ENCODE results near the gene C14orf119. TPM values are rescaled to one million over a fixed set of nuclear protein-coding genes. Genes with fewer than 3 reads are reported as not detected.

C14orf119 gene
- total RNA-seq, 1 donor from 2014 or later, result 41.0 TPM

DNA sequence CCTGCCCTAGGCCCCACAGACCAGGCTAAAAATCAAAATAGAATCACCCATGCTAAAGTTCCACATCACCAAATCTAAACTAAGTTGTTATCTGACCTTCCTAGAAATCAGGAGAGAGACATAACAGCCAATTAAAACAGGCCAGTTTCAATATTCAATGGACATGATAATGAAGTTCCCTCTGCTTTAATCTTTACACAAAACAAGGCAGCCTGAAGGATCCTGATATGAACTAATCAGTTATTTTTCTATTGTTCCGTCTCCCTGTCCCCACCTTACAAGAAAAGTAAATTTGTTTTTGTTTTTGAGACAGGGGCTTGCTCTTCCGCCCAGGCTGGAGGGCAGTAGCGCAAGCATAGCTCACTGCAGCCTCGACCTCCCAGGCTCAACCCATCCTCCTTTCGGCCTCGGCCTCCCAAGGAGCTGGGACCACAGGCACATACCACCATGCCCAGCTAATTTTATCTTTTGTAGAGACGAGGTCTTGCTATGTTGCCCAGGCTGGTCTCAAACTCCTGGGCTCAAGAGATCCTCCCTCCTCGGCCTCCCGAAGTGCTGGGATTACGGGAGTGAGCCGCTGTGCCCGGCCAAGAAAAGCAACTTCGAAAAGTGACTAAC, 29.1 kb downstream of the C14orf119 start:
- no peak for DNase-seq (ENCODE audit: extremely low read depth, low read depth, low spot score)

DNA sequence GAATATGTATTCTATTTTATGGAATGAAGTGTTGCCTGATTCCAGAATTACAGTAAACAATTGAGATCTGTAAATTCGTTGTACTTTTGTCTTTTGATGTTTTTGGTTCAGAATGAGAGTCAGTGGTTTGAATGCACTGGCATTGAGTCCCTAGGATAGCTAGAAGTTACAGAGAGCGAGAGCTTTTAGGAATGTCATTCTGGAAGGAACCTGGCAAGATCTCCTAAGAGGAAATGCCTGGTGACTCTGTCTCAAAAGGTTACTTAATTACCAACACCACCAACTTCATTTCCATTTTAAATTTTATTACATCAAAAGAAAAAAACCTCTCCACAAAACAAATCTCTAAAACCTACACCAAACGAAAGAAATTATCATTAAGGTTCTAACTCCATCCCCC, 29.7 kb downstream of the C14orf119 start:
- no peak for DNase-seq (ENCODE audit: extremely low read depth, low read depth, low spot score)

DNA sequence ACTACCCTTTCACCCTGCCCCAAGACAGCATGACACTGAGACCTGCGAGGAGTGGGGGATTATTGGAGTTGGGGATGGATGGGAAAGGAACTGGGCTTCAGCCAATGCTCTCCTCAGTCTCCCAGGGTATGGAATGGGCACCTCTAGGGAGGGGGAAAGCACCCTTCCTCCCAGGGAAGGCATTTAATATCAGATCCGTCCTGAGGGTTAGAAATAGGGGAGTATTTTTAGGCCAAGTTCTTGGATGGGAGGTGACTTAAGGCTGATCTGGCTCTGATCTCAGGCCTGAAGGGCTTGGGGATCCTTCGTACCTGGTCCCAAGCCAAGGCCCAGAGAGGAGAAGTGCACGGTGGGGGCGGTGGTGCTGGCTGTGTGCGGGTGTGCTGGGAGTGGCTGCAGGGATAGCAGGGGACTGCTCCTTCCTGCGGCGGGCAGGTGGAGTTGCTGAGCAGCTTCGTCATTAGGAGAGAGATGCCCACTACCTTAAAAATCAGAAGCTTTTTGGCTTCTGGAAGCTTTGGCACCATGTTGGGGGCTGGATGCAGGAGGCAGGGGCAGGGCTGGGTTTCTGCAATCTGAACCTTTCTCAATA, 30.7 kb downstream of the C14orf119 start:
- DNase-seq (ENCODE audit: extremely low read depth, low read depth, low spot score), result no peak

DNA sequence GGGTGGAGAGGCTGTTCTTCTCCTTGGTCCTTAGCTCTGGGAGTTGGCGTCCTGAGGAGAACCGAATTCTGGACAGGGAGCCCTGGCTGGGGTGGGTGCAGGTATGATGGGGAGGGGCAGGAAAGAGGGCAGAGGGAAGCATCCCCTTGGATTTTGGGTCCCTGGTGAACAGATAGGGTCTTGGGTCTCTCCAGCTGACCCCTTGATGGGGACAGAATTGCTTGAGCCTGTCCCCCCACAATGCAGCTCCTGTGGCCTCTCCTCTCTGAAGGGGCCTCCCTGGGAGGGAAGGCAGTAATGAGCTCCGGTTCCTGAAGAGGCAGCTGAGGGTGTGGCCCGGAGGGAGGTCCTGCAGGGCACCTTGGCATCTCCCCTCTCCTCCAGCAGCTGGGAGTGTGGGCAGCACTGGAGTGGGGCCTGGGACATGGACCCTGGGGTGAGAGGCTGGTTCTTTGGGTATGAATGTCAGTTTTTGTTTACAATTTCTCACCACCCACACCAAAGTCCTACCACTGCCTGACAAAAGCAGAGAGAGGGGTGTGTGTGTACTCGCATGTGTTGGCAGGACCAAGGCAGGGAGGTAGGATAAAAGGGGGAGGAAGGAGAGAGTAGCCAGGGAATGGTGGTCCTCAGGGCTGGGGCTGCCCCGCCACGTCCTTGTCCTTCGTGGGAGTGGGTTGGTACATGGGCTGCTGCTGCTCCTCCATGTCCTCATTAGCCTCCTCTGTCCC, 31.4 kb downstream of the C14orf119 start:
- DNase-seq (ENCODE audit: extremely low read depth, low read depth, low spot score), result no peak

DNA sequence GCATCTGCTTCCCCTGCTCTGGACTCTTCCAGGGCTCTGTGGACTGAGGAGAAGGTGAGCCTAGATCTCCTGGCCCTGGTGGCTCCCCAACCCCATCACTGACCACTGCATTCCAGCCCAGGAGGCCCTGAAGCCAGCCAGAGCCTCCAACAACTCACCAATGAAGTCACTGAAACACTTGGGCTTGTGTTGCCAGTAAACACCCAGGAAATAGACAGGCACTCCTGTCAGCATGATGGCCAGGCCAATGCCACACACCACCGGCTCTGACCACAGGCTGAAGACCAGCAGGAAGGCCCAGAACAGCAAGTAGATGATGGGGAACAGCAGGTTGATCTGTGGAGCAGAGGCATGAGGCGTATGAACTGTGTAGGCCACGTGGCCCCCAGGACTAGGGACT, 32.6 kb downstream of the C14orf119 start:
- no peak for DNase-seq (ENCODE audit: extremely low read depth, low read depth, low spot score)

DNA sequence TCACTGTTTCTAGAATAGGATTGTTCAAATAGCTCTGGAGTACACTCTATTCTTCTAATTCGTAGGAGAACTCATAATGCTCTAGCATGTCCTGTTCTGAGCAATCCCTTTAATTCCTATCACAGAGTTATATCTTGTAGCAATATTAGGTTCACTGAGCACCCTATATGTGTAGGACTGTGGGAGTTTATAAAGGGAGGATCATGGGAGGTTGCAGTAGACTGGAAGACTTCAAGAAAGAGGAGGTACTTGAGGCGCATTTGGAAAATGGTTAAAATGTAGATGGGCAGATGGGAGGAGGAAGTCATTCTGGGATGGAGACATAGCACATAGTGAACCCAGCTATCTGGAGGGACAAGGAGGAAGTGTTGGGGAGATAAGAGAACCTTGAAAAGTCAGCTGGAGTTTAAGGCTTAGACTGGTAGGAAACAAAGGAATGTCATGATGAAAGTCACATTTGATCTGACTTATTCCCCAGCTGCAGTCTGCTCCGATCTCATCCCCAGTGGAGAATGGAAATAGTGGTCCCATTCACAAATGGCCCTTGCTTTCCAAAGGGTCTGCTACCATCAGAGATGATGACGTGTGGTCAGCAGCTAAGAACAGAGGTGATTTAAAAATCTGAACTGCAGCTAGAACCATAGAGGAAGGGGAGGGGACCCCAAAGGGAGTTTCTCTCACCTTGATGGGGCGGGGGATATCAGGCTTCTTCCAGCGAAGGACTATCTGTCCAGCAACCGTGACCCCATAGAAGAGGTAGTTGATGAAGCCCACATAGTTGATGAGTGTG, 33.9 kb downstream of the C14orf119 start:
- DNase-seq (ENCODE audit: extremely low read depth, low read depth, low spot score), result no peak

DNA sequence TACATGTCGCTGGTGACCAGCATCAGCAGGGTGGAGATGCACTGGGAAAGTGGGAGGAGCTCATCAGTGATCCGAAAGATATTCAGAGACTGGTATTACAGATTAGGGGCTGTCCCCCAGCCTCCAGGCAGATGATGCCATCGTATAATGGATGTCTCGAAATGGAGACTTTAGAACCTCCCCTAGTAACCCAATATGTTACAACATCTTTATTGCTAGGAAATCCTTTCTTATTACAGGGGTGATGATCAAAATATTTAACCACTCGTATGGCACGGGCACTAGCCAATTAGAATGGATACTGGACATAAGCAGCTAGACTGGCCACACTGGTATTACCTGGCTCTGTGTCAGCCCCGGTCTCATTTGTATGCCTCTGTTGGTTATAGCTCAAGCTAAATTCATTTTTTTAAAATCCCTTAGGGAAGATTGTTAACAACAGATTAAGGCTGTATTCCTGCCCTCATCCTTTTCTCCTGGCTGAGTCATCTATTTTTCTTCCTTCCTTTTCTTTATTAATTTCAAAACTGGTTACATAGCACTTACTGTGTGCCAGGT, 34.5 kb downstream of the C14orf119 start:
- DNase-seq (ENCODE audit: extremely low read depth, low read depth, low spot score), result no peak

DNA sequence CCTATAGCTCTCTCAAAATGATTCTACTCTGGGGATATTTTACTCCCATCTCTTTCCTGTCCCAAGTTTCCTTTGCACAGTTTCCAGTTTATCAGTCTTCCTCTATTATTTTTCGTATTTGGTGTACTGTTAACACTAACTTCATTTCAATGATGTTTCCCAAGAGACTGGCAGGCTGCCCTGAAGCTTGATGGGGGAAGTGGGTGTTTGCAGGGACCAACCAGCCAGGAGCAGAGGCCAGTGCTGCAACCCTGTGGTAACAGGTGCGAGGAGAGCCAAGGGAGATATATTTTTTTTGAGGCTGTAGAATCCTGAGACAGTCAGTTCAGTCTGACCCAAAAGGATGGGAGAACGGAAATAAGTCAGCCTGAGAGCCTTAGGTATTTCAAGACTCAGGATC, 35.6 kb downstream of the C14orf119 start:
- no peak for DNase-seq (ENCODE audit: extremely low read depth, low read depth, low spot score)

DNA sequence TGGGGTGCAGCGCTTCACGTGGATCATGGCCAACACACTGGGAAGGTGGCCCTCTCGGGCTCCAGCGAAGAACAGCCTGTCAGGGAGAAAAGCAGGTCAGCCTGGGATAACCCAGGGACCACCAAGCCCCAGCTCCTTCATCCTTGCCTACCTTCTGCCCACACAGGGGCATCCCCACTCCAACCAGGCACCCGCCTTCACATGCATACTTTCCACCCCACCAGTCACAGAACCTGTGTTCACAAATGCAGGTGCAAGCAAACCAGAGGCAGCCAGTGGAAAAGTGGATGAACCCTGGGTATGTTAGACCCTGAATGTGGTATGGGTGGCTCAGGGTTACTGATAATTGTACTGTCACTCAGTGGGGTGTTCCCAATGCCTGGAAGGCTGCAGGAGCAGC, 36.2 kb downstream of the C14orf119 start:
- no peak for DNase-seq (ENCODE audit: extremely low read depth, low read depth, low spot score)

DNA sequence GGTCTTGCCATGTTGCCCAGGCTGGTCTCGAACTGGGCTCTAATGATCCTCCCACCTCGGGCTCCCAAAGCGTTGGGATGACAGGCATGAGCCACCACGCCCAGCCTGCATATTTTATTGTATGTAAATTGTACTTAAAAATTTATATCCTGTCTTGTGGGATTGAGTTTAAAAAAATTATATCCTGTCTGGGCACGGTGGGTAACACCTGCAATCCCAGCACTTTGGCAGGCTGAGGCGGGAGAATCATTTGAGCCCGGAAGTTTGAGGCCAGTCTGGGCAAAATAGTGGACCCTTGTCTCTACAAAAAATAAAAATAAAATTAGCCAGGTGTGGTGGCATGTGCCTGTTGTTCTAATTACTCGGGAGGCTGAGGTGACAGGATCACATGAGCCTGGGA, 37.7 kb downstream of the C14orf119 start:
- DNase-seq (ENCODE audit: extremely low read depth, low read depth, low spot score), result no peak

DNA sequence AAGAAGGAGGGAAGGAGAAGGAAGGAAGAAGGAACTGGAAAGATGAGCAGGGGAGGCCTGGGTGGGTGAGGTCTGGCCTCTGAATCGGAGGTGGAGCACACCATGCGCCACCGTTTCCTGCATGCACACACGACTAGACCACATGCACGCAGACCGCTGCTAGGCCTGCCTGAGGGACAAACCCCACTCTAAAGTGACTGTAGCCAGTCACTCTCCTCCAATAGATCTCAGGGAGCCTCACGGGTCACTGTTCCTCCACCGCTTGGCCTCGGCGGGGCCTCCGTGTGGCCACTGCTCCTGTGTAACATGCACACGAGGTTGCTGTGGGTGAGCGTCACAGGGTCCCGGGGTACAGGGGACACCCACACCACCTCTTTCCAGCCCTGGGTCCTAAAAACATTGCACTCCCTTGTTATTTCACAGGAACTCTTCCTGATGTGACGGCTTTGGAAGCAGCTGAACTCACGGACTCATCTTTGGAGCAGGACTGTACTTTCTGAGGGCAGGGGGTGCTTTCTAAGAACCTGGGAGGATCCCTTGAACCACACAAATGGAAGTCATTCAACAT, 41.3 kb downstream of the C14orf119 start:
- no peak for DNase-seq (ENCODE audit: extremely low read depth, low read depth, low spot score)

DNA sequence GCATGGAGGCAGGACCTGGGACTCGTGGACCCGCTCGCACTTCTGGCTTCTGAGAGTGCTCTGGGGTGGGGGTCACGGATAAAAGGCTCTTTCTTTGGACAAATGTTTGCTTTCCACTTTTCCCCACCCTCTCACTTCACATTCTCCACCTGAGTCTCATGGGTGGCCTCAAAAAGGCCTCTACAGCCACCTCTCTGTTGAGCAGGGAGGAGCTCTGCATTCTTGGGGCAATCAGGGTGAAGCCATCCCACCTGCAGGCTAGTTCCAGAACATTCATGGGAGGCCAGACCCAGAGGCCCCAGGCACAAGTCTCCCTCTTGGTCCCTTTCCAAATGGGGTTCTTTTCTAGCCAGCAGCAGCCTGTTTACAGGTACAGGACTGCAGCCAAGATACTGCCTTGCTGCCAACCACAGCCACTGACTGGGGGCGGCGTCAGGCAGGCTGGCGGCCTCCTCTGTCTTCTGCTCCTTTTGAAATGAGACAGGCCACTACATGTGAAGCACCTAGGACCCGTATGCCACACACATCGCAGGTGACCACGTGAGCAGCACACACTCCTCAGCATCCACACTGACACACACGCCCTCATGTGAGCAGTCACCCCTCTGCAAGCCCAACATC, 42.0 kb downstream of the C14orf119 start:
- DNase-seq (ENCODE audit: extremely low read depth, low read depth, low spot score), result no peak

DNA sequence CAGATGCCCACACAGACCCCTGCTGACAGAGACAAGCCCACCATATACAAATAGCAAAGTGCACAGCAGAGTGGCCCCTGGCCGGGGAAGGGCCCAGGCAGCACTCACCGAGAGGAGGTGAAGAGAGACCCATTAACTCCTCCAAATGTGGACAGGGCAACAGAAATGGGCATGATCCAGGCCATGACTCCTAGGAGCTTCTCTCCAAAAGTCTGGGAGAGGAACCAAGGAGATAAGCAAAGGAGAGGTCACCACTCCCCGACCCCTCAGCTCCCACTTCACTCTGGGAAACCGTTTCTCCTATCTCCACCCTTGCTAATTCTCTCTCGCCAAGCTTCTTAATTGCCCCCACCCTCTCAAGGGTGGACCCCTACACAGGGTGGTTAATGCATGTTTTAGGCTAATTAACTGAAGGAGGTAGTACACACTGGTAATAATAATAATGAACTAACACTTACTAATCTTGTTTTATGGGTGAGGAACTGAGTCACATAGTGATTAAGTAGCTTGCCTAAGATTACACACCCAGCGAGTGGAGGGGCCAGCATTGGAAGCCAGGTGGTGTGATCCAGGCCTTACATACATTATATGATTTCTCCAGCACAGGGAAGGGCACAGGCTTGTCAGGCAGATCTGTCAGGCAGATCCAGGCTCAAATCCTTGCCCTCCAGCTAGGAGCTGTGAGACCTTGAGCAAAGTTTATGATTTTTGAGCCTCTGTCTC, 42.7 kb downstream of the C14orf119 start:
- no peak for DNase-seq (ENCODE audit: extremely low read depth, low read depth, low spot score)

DNA sequence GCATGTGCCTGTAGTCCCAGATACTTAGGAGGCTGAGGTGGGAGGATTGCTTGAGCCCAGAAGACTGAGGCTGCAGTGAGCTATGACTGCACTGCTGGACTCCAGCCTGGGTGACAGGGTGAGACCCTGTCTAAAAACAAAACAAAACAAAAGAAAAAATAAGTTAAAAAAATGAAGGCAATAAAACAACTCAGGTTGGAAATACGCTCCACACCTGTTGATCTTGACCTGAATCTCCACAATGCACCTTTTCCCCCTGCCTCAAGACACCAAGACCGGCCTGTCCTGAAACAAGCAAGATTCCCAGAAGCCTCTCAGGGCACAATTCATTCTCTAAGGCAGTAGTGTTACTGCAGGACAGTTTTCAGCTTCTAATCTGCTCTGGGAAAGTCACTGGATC, 44.6 kb downstream of the C14orf119 start:
- no peak for DNase-seq (ENCODE audit: extremely low read depth, low read depth, low spot score)

DNA sequence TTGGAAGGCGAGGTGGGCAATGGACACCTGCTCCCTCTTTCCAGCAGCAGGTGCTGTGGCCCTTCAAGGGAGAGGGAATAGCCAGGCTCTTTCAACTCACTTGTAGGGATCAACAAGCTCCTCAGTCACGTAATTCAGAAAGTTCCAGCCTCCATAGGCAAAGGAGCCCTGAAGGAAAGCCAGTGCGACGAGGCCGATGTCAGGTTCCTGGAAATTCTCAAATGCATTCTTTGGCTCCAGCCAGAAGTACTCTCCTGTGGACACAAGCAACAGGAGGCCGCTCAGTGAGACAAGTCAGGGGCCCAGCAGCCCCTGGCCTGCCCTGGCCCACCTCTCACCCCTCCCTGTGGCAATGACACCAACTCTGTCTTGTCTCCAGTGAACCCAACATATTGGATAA, 45.1 kb downstream of the C14orf119 start:
- DNase-seq (ENCODE audit: extremely low read depth, low read depth, low spot score), result no peak

DNA sequence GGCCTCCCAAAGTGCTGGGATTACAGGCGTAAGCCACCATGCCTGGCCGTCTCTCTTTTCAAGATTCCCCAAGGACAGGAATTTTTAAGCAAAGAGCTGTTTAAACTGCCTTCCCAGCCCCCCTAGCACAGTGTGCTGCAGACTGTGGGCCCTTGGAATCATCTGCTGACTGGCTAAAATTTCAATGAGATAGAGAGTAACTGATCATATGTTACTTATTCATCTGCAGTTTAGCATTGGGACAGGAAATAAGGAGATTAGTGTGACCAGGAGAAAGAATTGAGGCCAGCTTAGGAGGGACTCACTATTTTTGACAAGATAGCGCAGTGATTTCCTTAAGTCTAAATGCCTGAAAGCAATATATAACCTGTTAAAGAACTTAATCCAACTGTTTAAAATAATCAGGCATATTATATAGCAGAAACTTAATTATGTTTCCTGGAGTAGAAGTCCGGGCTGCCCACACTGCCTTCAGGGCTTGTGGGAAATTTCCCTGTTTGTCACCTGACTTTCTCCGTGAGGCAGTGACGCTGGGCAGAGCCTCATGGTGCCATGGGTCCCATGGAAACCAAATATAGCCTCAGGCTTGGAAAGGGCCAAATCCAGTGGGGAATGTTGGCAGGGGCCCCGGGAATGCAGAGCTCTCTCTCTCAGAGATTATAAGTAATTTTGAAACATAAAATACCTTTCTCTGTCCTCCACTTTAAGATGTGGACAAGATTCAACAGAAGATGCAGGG, 46.6 kb downstream of the C14orf119 start:
- no peak for DNase-seq (ENCODE audit: extremely low read depth, low read depth, low spot score)

DNA sequence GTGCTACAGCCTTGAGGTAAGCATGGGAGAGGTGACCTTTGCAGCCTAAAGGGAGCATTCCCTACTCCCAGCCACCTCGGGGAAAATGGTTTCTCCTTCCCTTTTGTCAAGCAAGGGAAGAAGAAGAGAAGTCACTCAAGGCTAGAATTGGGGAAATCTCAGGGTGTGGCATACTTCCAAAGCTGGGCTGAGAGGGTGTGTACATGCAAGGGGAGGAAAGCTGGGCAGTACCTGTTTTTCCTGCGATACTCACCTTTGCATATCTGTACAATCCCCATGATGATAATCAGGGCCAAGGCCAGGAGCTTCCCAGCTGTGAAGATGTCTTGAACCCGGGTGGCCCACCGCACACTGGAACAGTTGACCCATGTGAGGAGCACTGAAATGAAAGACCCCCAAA, 47.5 kb downstream of the C14orf119 start:
- no peak for DNase-seq (ENCODE audit: extremely low read depth, low read depth, low spot score)

DNA sequence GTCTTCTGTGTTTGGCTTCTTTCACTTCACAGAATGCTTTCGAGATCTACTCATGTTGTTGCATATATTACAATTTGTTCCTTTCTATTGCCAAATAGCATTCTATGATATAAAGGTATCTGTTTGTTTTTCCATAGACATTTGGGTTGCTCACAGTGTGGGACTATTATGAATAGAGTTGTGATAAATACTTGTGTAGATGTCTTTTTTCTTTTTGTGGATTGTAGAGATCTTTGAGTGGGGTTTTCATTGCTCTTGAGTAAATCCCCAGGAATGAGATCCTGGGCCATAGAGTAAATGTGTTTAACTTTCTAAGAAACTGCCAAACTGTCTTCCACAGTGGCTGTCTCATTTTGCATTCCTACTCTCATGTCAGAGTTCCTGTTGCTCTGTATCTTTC, 48.6 kb downstream of the C14orf119 start:
- DNase-seq (ENCODE audit: extremely low read depth, low read depth, low spot score), result no peak

DNA sequence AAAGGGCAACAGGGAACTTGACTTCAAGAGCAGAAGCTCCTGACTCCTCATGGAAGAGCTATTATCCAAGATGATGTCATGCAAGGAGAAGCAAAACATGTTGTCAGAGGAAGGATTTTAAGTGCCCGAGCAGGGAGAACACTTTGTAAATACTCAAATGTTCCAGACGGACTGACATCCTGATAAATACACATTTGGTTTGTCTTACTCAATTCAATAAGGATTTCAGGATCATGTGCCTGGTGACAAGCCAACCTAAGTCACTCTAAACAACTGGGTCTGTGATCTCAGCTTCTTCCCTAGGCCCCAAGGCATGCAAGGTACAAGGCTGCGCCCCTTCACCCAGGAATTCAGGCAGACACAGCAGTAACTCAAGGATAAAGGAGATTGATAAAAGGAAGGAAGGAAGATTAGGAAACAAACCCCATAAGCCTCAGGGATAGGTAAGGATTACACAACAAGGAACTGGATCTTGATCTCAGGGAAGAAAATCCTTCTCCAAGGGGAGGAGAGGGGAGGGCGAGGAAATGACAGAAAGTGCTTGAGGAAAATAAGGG, 50.6 kb downstream of the C14orf119 start:
- no peak for DNase-seq (ENCODE audit: extremely low read depth, low read depth, low spot score)
